Mucosa of rectum (tissue), 2 donors: ENCODE measurements around the gene TUBB1.

Source experiments
- H3K27ac ChIP-seq, 2 donors: one replicate each; pipeline ENCODE4 v1.7.0; 2013; ENCODE audit warnings: inconsistent platforms in 2 of 2, low read depth in 2 of 2, low read length in 2 of 2
- H3K27me3 ChIP-seq, 2 donors: one replicate each; pipeline ENCODE4 v1.7.0; 2013; ENCODE audit warnings: low read length in 2 of 2; ENCODE audit not compliant: control insufficient read depth in 2 of 2, insufficient read depth in 2 of 2
- H3K36me3 ChIP-seq, 2 donors: one replicate each; pipeline ENCODE4 v1.7.0; 2013; ENCODE audit warnings: low read length in 2 of 2; ENCODE audit not compliant: control insufficient read depth in 2 of 2, insufficient read depth in 2 of 2
- H3K4me1 ChIP-seq, 2 donors: one replicate each; pipeline ENCODE4 v1.7.0; 2013; ENCODE audit warnings: low read length in 2 of 2, mild to moderate bottlenecking in 1 of 2; ENCODE audit not compliant: control insufficient read depth in 2 of 2, insufficient read depth in 2 of 2
- H3K4me3 ChIP-seq, 2 donors: one replicate each; pipeline ENCODE4 v1.7.0; 2013; ENCODE audit warnings: low read length in 2 of 2
- H3K9ac ChIP-seq, 2 donors: one replicate each; pipeline ENCODE4 v1.7.0; 2013; ENCODE audit warnings: low read length in 2 of 2, low read depth in 1 of 2, mild to moderate bottlenecking in 1 of 2
- H3K9me3 ChIP-seq, 2 donors: one replicate each; pipeline ENCODE4 v1.7.0; 2013; ENCODE audit warnings: low read length in 2 of 2; ENCODE audit not compliant: control insufficient read depth in 2 of 2
- donor health status: healthy.
- donor health status: Normal muscosa, but diverticular disease.

TUBB1 gene

DNA sequence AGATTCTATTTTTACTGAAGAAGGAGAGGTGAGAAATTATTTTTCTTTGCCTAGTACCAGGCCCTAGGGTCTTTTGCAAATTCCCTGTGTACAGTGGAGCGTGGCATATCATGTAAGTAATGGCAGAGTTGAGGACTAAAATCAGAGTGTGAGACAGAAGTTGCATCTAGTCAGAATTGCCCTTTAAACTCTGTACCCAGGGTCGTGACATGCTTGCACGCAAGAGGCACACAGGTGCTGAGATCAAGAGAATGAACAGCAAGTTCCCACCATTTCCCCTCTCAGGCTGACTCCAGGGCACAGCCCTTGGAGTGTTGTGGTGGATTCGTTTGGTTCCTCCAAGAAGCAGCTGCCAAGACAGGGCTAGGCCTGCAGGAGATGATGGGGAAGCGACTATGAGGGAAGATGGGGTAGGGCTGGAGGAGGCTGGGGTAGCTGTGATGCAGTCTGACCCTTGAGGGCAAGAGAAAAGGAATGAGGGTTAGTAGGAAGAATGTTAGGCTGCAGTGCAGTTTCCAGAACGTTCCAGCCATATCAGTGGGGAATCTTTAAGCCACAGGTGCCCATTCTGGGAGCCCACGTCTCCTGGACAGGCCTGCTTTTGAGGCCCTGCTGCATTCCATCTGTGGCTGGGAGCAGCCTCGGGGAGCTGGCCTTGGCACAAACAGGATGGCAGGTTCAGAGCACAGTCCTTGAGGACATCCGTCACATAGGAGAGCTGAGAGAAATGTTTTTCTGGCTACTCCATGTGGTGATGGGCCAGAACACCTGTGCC is 31.3 kb upstream of the TUBB1 start:
- H3K9ac ChIP-seq, result no peak overlapping the region
- H3K27me3 ChIP-seq, result no peaks in the 10 kb centered on the region
- H3K4me1 ChIP-seq, result peaks cover 0 to 6% of the 10 kb centered on the region in 2 donors
- H3K36me3 ChIP-seq, result peaks cover 54 to 67% of the 10 kb centered on the region in 2 donors
- no peaks in the 10 kb centered on the region for H3K9me3 ChIP-seq
- H3K4me3 ChIP-seq, result no peak overlapping the region
- H3K27ac ChIP-seq, result no peak overlapping the region

DNA sequence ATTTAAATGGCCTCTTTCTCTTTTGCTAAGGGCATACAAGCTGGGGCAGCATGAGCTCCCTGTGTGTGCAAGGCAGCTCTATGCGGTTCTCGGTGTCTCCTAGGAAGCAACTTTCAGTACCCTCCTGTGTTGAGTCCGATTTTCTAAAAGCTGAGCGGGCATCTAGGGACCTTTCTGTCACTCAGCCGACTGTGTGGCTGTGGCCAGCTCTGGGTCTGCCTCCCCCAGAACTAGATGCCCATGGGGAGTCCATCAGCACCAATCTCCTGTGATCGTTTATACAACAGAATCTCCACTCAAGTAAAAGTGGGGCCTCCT is 30.7 kb upstream of the TUBB1 start:
- no peak overlapping the region for H3K9ac ChIP-seq
- H3K36me3 ChIP-seq, result peaks cover 59 to 72% of the 10 kb centered on the region in 2 donors

DNA sequence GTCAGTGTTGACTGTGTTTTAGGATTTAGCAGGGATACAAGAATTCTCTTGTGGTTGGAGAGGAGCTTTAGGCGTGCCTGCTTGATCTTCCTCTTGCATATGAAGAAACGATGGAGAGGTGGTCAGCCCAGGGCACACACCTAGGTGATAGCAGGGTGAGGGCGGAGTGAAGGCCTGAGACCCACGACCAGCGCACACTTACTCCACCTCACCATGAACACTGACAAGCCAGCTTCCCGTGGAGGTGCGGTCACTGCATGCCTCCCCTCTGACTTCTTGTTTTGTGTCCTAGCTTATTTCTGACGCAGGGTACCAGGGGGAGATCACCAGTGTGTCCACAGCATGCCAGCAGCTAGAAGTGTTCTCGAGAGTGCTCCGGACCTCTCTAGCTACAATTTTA is 30.0 kb upstream of the TUBB1 start:
- H3K27me3 ChIP-seq, result no peaks in the 10 kb centered on the region
- H3K4me3 ChIP-seq, result no peak overlapping the region
- peaks cover 0 to under 1% of the 10 kb centered on the region in 2 donors for H3K4me1 ChIP-seq
- peaks cover 66 to 78% of the 10 kb centered on the region in 2 donors for H3K36me3 ChIP-seq
- H3K9ac ChIP-seq, result no peak overlapping the region
- H3K27ac ChIP-seq, result no peak overlapping the region
- no peaks in the 10 kb centered on the region for H3K9me3 ChIP-seq

More for the DNA sequence above, 30.7 kb upstream of the TUBB1 start:
- Histone ChIP-seq H3K9me3 (no peaks in the 10 kb centered on the region), H3K4me3 (no peak overlapping the region), H3K27me3 (no peaks in the 10 kb centered on the region), H3K4me1 (peaks cover 0 to 6% of the 10 kb centered on the region in 2 donors), H3K27ac (no peak overlapping the region)

DNA sequence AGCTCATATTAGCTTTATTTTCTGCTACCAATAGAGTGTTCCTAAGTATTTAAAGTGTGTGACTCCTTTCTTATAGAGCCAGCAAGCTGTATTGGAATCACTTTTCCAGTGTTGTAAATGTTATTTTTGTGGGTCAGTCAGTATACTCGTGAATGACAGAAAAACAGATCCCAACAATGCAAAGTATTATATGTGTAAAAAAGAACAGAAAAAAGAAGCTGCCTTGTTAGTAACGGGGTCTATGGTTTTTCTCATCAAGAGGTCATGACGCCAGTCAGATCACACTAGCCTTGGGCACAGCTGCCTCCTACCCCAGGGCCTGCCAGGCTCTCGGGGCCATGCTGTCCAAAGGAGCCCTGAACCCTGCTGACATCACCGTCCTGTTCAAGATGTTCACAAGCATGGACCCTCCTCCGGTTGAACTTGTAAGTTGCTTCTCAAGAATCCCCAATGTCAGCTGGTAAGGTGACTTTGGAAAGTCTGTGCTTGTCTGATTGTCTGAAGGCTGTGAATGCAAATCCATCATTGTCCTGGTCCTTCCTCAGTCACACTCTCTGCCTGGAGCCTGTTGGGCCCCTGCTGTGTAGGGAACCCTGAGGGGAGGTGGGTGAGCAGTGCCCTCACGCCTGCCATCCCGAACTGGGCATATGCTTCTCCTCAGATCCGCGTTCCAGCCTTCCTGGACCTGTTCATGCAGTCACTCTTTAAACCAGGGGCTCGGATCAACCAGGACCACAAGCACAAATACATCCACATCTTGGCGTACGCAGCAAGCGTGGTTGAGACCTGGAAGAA is 28.4 kb upstream of the TUBB1 start:
- Histone ChIP-seq H3K27ac (no peak overlapping the region), H3K4me1 (no peaks in the 10 kb centered on the region), H3K4me3 (no peak overlapping the region), H3K9ac (no peak overlapping the region), H3K9me3 (no peaks in the 10 kb centered on the region), H3K36me3 (peaks cover 79 to 89% of the 10 kb centered on the region in 2 donors), H3K27me3 (no peaks in the 10 kb centered on the region)

DNA sequence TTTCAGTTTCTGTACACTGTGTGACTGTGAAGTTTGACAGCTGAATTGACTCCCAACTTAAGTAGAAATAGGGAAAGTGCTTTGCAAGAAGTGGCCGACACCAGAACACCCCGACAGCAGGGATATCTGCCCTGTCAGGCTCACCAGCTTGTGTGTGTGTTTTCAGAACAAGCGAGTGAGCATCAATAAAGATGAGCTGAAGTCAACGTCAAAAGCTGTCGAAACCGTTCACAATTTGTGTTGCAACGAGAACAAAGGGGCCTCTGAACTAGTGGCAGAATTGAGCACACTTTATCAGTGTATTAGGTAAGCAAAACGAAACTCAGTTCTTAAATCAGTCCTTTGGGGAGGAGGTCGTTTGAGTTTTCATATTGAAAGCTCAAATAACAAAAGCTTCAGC is 27.5 kb upstream of the TUBB1 start:
- no peaks in the 10 kb centered on the region for H3K9me3 ChIP-seq
- no peak overlapping the region for H3K9ac ChIP-seq
- H3K4me3 ChIP-seq, result no peak overlapping the region
- no peaks in the 10 kb centered on the region for H3K27me3 ChIP-seq
- no peak overlapping the region for H3K27ac ChIP-seq
- H3K4me1 ChIP-seq, result no peaks in the 10 kb centered on the region
- peaks cover 86 to 93% of the 10 kb centered on the region in 2 donors for H3K36me3 ChIP-seq

DNA sequence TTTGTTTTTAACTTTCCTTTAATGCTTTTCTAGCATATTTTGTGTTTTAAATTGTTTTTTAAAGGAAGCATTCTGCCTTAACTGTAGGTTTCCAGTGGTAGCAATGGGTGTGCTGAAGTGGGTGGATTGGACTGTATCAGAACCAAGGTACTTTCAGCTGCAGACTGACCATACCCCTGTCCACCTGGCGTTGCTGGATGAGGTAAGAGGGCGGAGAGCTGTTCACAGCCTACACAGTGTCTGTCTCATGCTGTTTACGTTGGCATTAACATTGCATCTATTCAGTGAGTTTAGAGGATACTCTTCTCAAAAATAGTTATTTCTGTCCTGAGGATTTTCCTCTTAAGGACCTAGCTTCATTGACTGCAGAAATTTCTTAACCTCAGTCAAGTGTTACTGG is 26.3 kb upstream of the TUBB1 start:
- H3K9me3 ChIP-seq, result no peaks in the 10 kb centered on the region
- peaks cover 84 to 95% of the 10 kb centered on the region in 2 donors for H3K36me3 ChIP-seq
- no peak overlapping the region for H3K4me3 ChIP-seq
- H3K4me1 ChIP-seq, result no peaks in the 10 kb centered on the region
- H3K9ac ChIP-seq, result no peak overlapping the region
- no peak overlapping the region for H3K27ac ChIP-seq
- no peaks in the 10 kb centered on the region for H3K27me3 ChIP-seq

DNA sequence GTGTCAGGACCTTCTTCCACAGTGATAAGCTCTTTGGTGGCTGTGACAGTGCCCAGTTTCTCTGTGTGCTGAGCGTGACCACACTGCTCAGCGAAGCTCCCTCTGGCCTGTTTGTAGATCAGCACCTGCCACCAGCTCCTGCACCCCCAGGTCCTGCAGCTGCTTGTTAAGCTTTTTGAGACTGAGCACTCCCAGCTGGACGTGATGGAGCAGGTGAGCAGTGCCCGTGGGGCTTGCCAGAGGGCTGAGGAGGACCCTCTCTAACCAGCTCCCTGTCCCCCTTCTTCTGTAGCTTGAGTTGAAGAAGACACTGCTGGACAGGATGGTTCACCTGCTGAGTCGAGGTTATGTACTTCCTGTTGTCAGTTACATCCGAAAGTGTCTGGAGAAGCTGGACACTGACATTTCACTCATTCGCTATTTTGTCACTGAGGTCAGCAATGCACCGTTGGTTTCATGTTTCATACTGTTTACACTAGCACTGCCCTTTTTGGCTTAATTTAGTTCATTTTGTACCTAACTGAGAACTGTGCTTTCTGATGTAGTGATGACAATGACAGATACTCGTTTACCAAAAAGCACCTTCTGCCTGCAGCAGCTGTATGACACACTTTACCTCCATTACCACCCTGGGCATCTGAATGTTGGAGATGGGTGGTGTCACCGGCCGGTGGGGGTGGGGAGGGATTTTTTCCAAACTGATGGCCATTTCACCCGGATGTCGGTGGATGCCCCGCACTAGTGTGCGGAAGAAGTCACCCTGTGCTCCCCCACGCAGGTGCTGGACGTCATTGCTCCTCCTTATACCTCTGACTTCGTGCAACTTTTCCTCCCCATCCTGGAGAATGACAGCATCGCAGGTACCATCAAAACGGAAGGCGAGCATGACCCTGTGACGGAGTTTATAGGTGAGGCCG is 25.6 kb upstream of the TUBB1 start:
- no peaks in the 10 kb centered on the region for H3K9me3 ChIP-seq
- H3K27ac ChIP-seq, result no peak overlapping the region
- peaks cover 77 to 89% of the 10 kb centered on the region in 2 donors for H3K36me3 ChIP-seq
- no peaks in the 10 kb centered on the region for H3K4me1 ChIP-seq
- no peaks in the 10 kb centered on the region for H3K27me3 ChIP-seq
- no peak overlapping the region for H3K9ac ChIP-seq
- H3K4me3 ChIP-seq, result no peak overlapping the region

DNA sequence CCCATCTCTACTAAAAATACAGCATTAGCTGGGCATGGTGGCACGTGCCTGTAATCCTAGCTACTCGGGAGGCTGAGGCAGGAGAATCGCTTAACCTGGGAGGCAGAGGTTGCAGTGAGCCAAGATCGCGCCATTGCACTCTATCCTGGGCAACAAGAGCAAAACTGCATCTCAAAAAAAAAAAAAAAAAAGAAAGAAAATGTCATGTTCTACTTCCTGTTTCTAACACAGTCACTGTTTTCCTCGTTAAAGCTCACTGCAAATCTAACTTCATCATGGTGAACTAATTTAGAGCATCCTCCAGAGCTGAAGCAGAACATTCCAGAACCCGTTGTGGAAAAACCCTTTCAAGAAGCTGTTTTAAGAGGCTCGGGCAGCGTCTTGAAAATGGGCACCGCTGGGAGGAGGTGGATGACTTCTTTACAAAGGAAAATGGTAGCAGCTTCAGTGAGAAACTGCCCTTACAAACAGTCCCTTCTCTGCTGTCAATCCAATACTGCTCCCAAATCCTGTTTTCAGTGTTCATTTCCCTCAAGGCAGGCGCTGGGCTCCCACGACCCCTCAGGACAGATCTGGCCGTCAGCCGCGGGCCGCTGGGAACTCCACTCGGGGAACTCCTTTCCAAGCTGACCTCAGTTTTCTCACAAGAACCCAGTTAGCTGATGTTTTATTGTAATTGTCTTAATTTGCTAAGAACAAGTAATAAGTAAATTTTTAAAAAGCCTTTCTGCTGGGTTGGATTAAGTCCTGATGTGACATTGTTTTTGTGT is 24.7 kb upstream of the TUBB1 start:
- Histone ChIP-seq H3K36me3 (peaks cover 73 to 89% of the 10 kb centered on the region in 2 donors), H3K4me3 (no peak overlapping the region), H3K27ac (no peak overlapping the region)

DNA sequence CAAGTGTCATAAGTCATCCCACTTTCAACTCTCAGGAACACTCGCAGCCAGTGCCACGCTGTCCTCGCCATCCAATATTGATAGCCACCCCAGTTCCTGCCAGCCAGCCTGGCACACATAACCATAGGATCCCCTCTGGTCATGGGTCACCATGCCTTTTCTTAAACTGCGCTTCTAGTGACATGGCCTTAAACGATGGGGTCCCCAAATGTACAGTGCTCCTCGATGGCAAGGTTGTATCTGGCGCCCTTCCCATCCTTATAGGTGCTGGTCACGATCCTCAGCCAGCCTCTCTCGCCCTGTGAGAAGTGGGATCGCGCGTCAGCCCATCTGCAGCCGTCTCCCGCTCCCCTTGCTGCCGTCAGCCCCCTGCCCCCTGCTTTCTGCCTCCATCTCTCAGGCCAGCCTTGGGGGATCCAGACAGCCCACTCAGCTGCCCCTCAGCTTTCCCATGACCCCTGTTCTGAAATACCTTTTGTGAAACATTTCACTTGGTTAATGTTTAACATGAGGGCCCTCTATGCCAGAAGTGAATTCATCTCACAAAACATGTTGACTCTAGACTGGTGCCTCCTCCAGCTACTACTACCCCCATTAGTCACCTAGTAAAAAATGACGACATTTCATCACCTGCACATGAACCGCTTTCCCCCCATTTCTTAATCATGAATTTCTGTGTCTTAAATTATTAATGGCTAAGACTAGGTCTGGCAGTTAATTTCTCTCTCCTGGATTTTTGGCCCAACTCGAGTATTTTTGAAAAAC is 23.6 kb upstream of the TUBB1 start:
- no peak overlapping the region for H3K9ac ChIP-seq
- no peak overlapping the region for H3K27ac ChIP-seq
- H3K4me3 ChIP-seq, result no peak overlapping the region
- H3K27me3 ChIP-seq, result no peaks in the 10 kb centered on the region
- H3K36me3 ChIP-seq, result peaks cover 66 to 85% of the 10 kb centered on the region in 2 donors
- no peaks in the 10 kb centered on the region for H3K4me1 ChIP-seq
- H3K9me3 ChIP-seq, result no peaks in the 10 kb centered on the region

More for the DNA sequence above, 24.7 kb upstream of the TUBB1 start:
- Histone ChIP-seq H3K9me3 (no peaks in the 10 kb centered on the region), H3K27me3 (no peaks in the 10 kb centered on the region), H3K4me1 (no peaks in the 10 kb centered on the region), H3K9ac (no peak overlapping the region)
